ENCODE measurements around the gene ZNF334.

ZNF334 gene

DNA sequence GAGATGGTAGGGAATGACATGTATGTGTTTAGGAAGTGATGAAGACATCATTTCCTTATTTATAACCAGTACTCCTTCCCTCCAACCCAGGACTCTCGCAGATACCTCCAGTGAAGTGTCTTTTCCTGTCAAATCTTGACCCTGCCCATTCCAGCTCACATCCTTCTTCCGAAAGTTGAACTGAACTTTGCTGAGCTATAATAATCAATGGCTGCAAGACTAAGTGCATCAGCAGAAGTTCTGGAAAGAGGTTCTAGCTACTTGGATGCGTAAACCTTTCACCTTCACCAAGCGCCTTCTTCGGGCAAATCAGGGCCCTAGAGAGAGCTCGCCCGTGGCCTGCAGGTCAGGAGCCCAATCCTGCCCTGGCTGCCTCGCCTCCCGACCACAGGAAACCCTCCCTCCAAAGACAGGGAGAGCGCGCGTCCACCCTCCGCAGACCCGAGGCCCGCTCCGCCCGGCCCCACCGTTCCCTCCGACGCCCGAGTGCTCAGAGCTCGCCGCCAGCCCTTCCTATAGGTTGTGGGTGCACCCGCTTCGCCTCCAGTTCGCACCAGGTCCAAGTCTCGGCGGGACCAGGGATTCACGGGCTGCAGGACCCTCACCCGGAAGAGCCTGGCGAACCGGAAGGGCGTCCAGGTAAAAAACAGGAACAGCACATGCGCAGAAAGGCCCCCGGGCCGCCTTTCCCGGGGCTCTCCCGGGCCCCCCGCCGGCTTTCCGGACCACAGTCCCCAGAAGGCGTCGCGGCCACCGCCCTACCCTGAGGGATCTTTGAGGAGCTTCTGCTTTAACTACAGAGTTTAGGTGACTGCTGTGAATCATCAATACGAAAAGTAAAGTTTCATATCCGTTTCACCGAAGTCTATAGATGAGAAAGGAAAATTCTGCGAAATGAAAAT lies at the start of gene ZNF334:
Gene ZNF334 (minus strand): TSS at position 617 of the 902 bp plus-strand sequence. CDS start 1,457 bp downstream, outside the sequence.
- peak; percentile 9 for DNase-seq

DNA sequence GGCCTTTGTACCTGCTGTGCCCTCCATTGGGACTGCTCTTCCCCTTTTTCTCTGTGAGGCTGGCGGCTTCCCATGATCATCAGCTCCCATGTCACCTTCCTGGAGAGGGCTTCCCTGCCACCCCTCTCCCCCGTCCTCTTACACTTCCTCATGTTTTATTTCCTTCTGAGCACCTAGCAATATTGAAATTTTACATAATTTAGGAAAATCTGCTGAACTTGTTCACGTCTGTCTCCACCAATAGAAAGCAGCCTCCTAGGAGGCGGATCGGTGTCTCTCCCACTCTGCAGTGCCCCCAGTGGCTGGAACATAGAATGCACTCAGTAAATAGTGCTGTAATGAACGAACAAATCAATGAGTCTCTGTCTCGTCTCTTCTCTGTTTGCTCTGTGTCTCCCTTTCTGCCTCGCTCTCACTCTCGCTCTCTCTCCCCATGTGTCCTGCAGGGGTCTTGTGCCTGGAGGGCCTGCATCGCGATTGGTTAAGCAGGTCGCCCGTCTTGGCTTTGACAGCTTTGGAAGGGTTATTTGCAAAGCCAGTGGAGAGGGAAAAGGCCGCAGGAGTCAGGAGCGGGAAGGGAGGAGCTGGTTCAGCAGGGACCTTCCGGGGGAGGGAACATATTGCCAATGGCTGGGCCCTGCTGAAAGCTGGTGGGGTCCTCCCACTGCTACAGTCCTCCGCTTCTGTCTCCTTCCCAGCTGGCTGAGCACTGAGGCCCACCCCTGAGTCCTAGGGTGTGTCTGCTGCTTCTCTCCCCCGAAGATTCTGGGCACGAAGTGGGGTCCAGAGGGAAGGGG lies 49.2 kb upstream of the ZNF334 start:
- no peak for DNase-seq

DNA sequence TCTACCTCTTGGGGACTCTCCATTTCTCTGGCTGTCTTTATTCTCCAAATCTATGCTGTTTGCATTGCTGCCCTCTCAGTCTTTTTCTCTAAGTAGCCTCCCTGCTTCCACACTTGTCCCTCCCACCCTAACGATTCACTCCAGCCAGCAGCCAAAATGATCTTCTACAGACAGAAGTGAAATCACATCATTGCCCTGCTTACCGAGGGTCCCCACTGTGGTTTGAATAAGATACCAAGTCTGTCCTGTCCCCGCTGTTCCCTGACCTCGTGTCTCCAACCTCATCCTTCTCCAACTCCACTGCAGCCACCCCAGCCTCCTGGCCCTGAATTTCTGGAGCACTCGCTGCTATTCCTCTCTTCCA lies 48.6 kb upstream of the ZNF334 start:
- no peak for DNase-seq

DNA sequence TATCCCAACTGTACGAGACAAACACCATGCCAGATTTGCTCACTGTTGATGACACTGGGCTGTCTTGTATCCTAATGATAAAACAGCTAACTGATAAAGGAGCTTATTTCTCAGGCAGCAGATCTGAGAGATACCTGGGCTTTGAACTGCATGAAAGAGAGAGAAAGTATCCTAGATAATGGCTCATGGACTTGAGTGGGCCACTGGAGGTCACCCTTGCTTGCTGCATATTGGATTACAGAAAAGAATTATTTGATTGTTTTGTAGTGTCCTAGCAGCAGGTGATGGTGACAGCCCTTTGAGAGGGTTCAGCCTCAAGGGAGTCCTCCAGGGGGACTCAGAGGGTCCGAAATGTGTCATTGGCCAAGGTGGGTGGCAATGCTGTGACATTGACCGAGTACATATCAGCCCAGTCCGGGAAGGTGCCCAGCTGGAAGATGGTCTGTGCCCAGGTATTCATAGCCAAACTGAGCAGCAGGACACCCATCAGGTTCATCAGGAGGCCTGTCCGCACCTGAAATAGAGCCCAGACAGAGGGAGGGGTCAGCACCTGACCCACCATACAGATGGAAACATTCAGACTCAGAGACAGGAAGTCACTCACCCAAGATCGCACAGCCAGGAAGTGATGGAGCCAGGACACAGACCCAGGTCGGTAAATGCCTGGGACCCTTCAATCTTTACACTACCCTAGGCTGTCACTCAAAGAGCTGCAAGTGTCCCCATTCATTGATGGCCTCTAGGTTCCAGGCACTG lies 46.5 kb upstream of the ZNF334 start:
- DNase-seq: no peak

DNA sequence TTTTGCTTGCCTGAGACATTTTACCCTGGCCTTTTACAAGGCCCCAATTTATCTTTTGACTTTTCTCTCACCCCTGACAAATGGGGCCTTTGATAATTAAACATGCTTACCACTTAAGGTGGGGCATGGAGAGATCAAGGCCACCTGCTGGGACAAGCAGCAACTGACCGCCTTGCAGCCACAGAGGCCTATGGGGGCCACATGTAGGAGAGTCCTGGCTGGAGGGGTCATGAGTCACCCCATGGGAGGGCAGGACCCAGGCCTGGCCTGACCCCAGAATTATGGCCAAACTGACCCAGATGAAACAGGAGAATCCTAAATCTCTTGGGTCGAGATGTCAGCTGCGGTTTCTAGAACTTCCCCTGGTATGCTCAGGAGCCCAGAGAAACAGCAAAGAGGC lies 45.6 kb upstream of the ZNF334 start:
- DNase-seq: no peak

DNA sequence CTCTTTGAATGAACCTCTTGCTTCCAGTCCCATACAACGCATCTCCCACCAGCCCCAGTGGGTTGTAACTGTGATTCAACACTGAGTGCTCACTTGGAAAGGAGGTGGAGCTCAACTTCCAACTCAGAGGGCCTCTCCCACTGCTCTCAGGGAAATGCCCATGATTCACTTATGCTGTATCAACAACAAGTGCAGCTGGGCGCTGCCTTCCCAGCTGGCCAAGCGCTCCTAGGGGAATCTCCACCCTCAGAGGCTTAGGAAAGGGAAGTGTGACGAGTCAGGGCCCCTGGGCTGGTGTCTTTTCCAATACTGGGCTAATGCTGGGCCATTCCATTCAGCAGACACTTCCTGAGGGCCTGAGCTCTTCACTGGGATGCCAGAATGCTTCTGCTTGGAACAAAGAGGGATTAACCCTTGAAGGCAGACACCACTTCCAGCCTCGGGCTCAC lies 45.2 kb upstream of the ZNF334 start:
- no peak for DNase-seq

DNA sequence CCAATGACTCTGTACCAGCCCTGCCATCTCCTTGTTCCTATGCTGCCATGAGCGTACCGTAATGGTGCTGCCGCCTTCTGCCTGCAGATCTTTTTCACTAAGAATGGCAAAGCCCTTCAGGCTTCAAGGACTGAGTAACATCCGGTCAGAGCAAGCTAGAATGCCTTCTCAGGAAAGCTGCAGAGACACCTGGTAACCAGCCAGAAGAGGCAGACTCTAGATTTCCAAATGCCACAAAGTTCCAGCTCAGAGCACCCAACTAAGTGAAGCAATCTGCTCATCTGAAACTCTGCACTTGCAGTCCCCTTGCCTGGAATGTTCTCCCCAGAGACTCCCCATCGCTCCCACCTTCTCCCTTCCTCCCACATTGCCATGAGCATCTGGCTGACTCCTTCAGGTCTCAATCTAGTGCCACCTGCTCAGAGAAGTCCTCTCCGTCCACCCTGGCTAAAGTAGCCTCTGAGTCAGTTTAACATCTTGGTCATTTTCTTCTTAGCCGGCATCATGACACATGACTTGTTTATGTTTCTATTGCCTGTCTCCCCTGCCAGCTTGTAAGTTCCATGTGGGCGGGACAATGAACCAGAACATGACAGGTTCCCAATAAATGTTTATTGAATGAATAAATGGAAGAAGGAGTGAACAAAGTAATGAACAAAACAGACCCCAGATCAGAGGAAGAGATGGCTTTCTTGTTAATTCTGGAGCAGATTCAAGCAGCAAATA lies 44.0 kb upstream of the ZNF334 start:
- DNase-seq: no peak

DNA sequence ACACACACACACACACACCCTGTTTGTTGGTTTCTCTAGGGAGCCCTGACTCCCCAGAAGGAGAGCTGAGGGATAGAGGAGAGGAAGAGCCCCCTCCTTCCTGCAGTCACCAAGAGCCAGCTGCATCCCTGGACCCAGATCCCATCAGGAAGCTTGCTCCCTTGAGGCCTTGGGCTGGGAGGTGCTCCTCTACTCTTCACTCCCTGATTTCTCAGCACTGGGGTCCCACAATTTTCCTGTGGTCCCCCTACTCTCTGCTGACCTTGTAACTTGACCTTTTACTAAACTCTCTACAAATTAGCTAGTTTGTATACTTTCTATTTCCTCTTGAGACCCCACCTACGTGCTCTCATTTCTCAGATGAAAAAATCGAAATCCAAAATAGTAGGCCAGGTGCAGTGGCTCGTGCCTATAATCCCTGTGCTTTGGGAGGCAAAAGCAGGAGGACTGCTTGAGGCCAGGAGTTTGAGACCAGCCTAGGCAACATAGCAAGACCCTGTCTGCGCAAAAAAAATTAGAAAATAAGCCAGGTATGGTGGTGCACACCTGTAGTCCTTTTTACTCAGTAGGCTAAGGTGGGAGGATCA lies 42.1 kb upstream of the ZNF334 start:
- no peak for DNase-seq

DNA sequence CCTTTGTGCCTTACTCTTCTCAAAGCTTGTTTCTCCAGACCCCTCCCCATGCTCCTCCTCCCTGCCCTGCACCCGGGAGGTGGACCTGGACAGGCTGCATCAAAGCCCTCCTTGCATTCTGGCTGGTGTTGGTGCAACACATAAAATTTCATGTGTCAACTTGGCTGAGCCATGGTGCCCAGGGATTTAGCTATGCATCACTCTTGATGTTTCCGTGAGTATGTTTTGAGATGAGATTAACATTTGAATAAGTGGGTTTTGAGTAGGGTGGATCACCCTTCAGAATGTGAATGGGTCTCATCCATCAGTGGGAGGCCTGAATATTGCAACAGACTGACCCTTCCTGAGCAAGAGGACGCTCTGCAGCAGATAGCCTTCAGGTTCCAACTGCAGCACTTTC lies 41.5 kb upstream of the ZNF334 start:
- no peak for DNase-seq

DNA sequence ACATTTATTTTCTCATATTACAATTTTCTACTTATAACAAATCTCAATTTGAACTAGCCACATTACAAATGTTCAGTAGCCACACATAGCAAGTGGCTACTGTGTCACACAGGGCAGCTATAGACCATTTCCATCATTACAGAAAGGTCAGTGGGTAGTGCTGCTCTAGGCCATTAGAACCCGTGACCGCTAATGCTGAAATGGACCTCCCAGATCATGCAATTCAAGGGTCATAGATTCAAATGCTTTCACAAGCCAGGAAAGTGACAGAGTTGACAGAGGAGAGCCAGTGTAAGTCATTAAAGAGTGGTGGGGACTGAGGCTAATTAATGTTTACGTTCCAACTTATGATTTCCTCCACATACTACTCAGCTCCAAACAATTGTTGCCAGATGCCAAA lies 40.6 kb upstream of the ZNF334 start:
- DNase-seq: no peak

DNA sequence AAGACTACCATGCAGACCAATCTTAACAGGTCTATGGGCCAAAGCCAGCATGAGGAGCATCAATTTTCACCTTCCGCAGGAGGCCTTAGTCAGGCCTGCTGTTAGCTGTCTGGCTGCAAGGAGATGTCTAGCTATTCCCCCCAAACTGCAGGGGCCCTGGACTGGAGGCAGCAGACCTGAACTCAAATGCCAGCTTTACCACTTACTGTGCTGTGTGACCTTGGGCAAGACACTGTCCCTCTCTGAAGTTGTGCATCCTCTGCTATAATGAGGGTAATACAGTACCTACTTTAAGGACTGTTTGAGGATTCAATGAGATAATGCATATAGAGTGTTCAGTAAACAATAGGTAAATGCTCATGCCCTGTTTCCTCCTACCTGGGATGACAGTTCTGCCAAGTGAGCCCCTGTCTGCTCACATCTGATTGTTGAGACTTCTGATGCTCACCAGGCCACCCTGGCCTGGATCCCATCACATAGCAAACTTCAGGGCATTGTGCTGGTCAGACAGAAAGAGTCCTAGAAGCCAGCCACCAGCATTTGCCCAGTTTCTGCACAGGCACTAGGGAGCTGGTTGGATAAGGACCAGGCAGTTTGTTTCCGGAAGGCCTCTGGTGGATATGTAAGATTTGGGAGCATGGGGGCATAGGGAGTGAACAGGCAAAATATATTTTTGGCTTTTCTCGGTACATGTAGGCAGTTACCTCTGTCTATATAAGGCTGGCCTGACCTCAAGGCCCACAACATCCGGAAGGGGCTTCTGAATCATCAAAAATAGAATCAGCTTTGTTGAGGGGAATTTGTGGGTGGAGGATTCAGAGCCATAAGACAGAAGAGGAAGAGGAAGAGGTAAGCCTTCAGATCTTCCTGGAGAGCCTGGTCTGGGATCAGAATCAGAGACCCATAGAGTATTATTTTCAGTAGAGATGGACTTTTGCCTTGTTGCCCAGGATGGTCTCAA lies 39.4 kb upstream of the ZNF334 start:
- DNase-seq: no peak

DNA sequence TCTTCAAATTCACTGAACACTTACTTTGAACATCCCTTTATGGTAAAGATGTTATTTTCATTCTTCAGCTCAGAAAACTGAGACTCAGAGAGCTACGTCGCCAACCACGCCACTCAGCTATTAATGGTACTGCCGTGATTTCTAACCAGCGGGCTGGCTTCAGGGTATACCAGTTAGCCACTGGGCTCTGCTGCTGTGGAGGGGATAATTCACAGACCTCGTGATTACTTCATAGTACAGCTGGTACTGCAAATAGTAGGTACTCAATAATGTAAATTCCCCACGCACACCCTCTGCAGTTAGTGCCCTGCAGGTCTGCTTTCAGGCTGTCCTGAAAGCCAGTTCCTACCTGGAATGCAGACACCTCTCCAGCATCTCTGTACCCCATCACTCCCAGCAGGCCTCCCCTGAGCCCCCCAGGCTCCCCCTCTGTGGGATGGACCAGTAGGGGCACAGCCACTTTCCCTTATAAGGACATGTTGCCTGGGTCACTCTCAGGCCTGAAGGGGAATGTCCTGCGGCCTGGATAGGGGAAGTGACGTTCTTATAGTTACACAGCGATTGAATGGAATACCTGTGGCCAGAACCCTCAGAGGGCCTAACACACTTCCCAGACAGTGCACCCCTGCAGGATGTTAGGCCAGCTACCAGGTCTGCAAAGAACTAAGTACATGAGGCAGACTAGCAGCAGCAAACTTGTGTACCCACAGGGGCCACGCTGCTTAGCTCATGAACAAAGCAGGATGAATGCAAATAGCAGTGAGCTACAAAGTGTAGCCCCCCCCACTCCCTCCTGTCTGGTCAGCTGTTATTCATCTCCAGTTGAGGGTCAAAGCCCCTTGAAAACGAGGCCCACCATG lies 38.4 kb upstream of the ZNF334 start:
- no peak for DNase-seq

DNA sequence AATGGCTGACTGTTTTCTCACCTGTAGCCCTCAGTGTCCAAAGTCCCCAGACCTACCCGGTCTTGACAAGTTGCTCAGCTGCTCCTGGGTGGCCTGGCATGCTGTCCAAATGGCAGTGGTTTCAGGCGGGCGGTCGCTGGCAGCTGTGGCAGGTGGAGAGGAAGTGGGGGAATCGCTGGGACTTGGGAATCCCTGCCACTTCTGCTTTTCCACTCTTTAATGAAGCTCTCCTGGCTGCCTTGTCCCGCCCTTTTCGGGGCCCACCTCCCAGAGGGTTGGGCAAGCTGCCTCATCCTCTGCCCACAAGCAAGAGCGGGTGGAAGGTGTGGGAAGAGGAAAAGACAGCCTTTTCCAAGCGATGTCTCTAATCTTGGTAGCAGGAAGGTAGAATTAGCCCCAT lies 37.1 kb upstream of the ZNF334 start, which contains the start of gene OCSTAMP:
Gene OCSTAMP (minus strand): TSS at position 194 of the 400 bp plus-strand sequence. CDS start 94 bp downstream, at position 100.
- DNase-seq: no peak

DNA sequence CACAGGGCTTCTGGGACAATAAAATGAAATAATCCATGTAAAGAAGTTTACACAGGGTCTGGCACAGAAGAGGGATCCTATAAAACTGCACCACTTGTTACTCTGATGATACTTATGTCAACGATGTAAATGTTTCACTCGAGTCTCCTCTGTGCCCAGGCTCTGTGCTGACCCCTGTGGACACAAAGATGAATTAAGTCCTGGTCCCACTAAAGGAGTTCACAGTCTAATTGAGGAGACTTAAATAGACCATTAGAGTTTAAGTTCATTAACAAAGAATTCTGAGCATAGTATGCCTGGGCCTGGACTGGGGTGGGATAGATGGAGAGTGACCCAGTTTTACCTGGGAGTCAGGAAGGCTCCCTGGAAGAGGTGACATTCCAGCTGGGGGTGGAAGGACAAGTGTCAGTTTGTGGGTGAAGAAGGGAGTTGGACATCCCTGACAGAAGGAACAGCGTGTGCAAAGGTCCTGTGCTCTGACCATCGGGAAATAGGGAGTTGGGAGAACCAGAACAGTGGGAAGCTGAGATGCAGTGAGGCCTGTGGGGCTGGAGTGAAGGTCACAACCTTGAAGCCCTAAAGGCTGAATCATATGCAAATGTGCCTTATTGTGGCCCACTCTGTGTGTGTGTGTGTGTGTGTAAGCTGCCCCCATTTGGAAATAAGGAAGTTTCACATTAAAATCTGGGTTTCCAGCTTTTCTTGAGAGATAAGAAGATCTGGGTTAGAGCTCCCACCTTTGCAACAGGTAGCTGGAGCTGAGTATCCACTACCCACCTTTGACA lies 36.0 kb upstream of the ZNF334 start:
- no peak for DNase-seq

DNA sequence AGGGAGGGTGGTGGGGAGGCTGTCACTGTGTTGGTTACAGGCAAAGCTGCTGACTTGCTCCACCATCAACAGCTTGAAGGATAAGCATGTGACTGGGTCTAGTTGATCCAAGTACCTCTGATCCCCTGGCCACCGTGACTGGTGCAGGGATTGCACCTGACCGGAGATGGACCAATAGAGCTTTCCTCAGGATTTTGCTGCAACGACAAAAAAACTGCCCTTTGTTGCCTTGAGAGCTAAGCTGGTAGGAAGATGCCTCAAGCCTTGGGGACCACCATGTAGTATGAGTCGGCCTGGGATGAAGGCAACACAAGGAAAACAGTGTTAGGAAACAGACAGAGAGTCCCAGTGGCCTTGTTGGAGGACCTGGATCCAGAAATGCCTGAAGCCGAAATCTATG lies 35.3 kb upstream of the ZNF334 start:
- no peak for DNase-seq

DNA sequence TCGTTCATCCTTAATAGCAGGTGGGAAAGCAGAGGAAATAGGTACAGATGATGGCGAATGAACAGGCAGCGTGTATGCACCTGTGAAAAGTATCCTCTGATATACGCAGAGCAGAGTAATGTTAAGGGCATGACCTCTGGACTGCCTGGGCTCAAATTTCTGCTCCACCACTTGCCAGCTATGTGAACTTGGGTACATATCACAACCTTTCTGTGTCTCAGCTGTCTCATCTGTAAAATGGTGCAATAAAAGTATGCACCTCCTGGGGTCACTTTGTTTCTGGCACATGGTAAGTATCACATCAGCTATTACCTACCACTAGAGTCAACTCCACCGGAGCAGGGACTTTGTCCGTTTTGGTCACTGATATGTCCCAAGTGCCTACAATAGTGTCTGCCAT lies 34.6 kb upstream of the ZNF334 start:
- no peak for DNase-seq

DNA sequence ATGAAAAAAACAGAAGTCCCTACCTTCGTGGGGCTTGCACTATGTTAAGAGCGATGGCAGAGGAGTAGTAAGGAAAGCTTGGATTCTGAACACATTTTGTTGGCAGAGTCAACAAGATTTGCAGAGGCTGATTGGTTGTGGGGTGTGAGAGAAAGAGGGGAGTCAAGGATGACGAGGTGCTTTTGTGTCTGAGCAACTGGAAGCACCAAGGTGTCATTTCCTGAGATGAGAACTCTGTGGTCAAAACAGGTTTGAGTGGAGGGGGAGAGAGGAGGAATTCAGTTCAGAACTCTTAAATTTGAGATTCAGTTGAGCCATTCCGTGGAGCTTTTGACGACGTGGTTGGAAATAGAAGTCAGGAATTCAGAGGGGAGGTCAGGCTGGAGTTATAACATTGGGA lies 33.6 kb upstream of the ZNF334 start:
- DNase-seq: no peak

DNA sequence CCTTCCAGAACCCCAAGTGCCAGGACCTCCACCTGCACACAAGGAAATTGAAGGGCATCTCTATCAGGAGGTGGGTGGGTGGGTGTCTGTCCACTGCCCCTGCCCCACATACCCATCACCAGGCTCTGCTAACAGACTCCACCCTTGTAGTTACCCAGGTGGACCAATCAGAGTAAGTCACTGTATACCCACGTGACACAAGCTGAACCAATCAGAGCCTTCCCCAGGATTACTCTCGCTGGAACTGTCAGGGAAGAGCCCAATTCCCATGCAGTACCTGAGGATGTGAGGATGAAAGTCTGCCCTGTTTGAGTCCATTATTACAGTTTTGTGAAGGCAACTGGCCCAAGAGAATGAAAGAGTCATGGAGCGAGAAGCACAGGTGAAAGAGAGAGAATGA lies 32.9 kb upstream of the ZNF334 start:
- DNase-seq: no peak

DNA sequence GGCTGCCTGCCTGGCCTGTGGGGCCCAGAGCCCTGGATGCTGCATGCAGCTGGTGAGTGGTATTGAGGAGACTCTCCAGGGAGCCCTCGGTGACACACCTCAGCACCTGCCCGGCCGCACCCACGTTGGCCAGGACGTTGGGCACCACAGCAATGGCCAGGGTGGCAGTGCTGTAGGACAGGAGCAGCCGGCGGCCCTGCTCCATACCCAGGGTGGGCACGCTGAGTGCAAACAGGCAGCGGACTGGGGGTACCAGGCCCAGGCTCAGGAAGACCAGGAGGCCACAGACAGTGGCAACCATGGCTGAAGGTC lies 32.4 kb upstream of the ZNF334 start:
- DNase-seq: no peak
